ENCODE measurements around the gene HYAL1. TPM values are rescaled to one million over a fixed set of nuclear protein-coding genes. Genes with fewer than 3 reads are reported as not detected.

HYAL1 gene
- total and polyA plus RNA-seq, 3 experiments from 2014 or later = 0.13 to 0.81 TPM; not detected in 1

DNA sequence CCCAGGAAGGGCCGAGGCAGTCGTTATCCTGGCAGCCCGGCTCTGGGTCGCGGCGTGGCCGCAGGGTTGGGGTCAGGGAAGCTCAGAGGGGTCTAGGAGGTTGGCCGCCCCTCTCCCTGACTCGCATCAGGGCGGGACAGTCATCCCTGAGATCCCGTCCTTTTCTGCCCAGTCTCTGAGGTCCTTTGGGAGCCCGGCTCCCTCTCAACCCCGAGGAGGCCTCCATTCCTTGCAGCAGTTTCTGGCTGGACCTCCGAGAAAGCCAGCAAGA lies 18.7 kb upstream of the HYAL1 start:
- Histone ChIP-seq H3K36me3 (ENCODE audit: insufficient read depth, low read length) (peaks cover 4% of the 10 kb centered on the region), H3K9me3 (ENCODE audit: low read length) (no peaks in the 10 kb centered on the region), H3K27ac (ENCODE audit: low read depth, low read length) (peak overlapping the region; percentile 88), H3K4me3 (ENCODE audit: low read length) (peak overlapping the region; percentile 91), H3K4me1 (ENCODE audit: insufficient read depth, low read length) (peaks cover 28% of the 10 kb centered on the region), H3K27me3 (ENCODE audit: insufficient read depth, low read length, poor library complexity, severe bottlenecking) (no peaks in the 10 kb centered on the region)
- H3K9me3 Mint-ChIP-seq = no peaks in the 10 kb centered on the region
- H3K4me3 Mint-ChIP-seq = peak overlapping the region in 6 of 7 donors; percentile 80 to 93 (median 86)
- H3K4me1 Mint-ChIP-seq = peaks cover 35 to 59% (median 44%) of the 10 kb centered on the region in 3 donors
- no peak for DNase-seq
- CTCF ChIA-PET = interaction anchor here (1.4 to 2.0 kb wide), 6 partner anchors 10 to 28 kb away, joined by 3 to 9 read pairs (median 5); partner anchors contain the start of genes CYB561D2, HYAL3, NAA80 and NPRL2
- peaks cover 0 to 21% (median 0%) of the 10 kb centered on the region in 3 donors for H3K36me3 Mint-ChIP-seq
- H3K27ac Mint-ChIP-seq = peak overlapping the region in 1 of 8 donors; percentile 23
- H3K27me3 Mint-ChIP-seq = peaks cover 0 to 1% of the 10 kb centered on the region in 2 donors
- POLR2A ChIA-PET = interaction anchor here (1.4 to 2.3 kb wide), 3 partner anchors 15 to 29 kb away, joined by 4 to 9 read pairs (median 4); partner anchors contain the start of genes CYB561D2, HYAL3, NAA80 and NPRL2

- Mint-ChIP-seq H3K27me3 (peaks cover 0 to 3% of the 10 kb centered on the region in 2 donors), H3K27ac (peak overlapping the region in 7 of 8 donors; percentile 78 to 98 (median 91)), H3K4me3 (peak overlapping the region; percentile 80 to 93 (median 87)), H3K36me3 (peaks cover 0 to 19% (median 0%) of the 10 kb centered on the region in 3 donors), H3K9me3 (no peaks in the 10 kb centered on the region), H3K4me1 (peaks cover 36 to 60% (median 44%) of the 10 kb centered on the region in 3 donors)
- CTCF ChIA-PET = interaction anchor here (1.4 to 2.0 kb wide), 6 partner anchors 11 to 29 kb away, joined by 3 to 9 read pairs (median 5); partner anchors contain the start of genes CYB561D2, HYAL3, NAA80 and NPRL2
- no peaks in the 10 kb centered on the region for H3K27me3 ChIP-seq (ENCODE audit: insufficient read depth, low read length, poor library complexity, severe bottlenecking)
- peaks cover 4% of the 10 kb centered on the region for H3K36me3 ChIP-seq (ENCODE audit: insufficient read depth, low read length)
- peaks cover 29% of the 10 kb centered on the region for H3K4me1 ChIP-seq (ENCODE audit: insufficient read depth, low read length)
- H3K4me3 ChIP-seq (ENCODE audit: low read length) = peak overlapping the region; percentile 91
- DNase-seq = peak; percentile 70 to 84 (median 76)
- no peaks in the 10 kb centered on the region for H3K9me3 ChIP-seq (ENCODE audit: low read length)
- H3K27ac ChIP-seq (ENCODE audit: low read depth, low read length) = peak overlapping the region; percentile 88
- POLR2A ChIA-PET = interaction anchor here (0.5 to 2.3 kb wide), 4 partner anchors 15 to 76 kb away, joined by 4 to 9 read pairs (median 4); partner anchors contain the start of genes CYB561D2, HYAL3, NAA80 and NPRL2
Observed at GRCh38 chr3:50321336-50322114, 18.2 kb upstream of the HYAL1 start.

DNA sequence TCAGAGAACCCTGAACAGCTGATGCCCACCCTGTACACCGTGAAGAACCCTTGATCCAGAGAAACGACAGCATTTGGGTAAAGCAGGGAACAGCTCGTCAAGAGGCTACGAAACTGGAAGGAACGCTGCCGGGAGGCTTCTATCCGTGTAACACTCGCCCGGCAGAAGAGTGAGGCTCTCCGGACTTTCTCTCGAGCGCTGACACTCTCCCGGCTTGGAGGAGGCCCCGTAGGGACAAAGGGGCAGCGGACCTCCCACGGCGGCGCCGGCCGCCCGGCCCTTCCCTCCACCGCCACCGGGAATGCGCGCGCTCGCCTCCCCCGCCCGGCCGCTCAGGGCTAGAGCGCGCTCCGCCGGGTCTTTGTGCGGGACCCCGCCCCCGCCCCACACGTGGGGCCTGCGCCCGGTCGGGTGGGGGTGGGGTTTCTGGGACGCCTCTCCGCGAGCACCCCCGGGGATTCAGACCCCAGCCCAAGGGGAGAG lies 17.5 kb upstream of the HYAL1 start:
- peak overlapping the region; percentile 88 for H3K27ac ChIP-seq (ENCODE audit: low read depth, low read length)
- H3K9me3 ChIP-seq (ENCODE audit: low read length) = no peaks in the 10 kb centered on the region
- H3K27me3 ChIP-seq (ENCODE audit: insufficient read depth, low read length, poor library complexity, severe bottlenecking) = no peaks in the 10 kb centered on the region
- H3K36me3 ChIP-seq (ENCODE audit: insufficient read depth, low read length) = peaks cover 2% of the 10 kb centered on the region
- peak overlapping the region; percentile 91 for H3K4me3 ChIP-seq (ENCODE audit: low read length)
- H3K27me3 Mint-ChIP-seq = peaks cover 0 to 3% of the 10 kb centered on the region in 2 donors
- ChIA-PET POLR2A (interaction anchor here (0.5 to 2.3 kb wide), 6 partner anchors 15 to 76 kb away, joined by 3 to 12 read pairs (median 4); partner anchors contain the start of genes CYB561D2, HYAL3, NAA80 and NPRL2), CTCF (interaction anchor here (1.0 to 2.0 kb wide), 7 partner anchors 16 to 74 kb away, joined by 3 to 9 read pairs (median 4); partner anchors contain the start of genes CYB561D2, HYAL3, NAA80 and NPRL2)
- DNase-seq = peak in 4 of 5 donors; percentile 46 to 72 (median 54)
- peaks cover 35% of the 10 kb centered on the region for H3K4me1 ChIP-seq (ENCODE audit: insufficient read depth, low read length)
- H3K4me3 Mint-ChIP-seq = peak overlapping the region; percentile 85 to 94 (median 92)
- peak overlapping the region; percentile 73 to 93 (median 87) for H3K27ac Mint-ChIP-seq
- H3K4me1 Mint-ChIP-seq = peaks cover 37 to 62% (median 48%) of the 10 kb centered on the region in 3 donors
- peaks cover 0 to 14% (median 2%) of the 10 kb centered on the region in 3 donors for H3K36me3 Mint-ChIP-seq
- H3K9me3 Mint-ChIP-seq = no peaks in the 10 kb centered on the region

DNA sequence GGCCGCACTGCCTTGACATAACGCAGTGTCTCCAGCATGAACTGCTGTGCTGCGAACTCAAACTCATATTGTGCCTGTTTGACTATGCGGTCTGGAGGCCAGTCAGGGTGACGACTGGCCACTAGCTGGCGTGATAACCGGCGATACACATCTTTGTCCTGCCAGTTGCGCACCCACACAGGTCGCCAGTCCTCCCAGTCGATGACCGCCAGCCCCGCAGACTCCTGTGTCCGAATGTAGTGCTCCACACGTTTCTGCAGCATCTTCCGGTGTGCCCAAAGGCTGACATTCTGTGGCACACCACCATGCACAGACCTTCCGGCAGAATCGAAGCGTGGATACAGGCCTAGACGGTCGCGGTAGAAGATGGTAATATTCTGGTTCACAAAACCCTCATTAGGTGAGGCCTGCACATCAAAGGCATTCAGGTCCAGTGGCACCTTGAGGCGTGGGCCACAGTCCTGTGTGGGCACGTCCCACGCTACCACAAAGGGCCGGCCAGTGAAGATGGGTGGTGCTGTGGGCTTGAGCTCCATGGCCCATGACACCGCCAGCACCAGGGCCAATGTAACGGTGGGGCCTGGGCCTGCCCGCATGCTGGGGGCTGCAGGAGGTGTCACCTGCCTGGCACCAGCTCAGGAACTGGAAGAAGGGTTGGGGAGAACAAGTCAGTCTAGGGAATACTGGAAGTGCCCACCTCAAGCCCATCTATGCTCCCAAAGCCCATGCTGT lies 16.7 kb upstream of the HYAL1 start:
- no peaks in the 10 kb centered on the region for H3K9me3 ChIP-seq (ENCODE audit: low read length)
- peaks cover 0 to 3% of the 10 kb centered on the region in 2 donors for H3K27me3 Mint-ChIP-seq
- no peak for DNase-seq
- peaks cover 35% of the 10 kb centered on the region for H3K4me1 ChIP-seq (ENCODE audit: insufficient read depth, low read length)
- ChIA-PET POLR2A (interaction anchor here (0.5 to 5.2 kb wide), 4 partner anchors 14 to 34 kb away, joined by 3 to 31 read pairs (median 10); partner anchors contain the start of genes HYAL3 and NAA80), CTCF (interaction anchor here (1.0 to 2.0 kb wide), 4 partner anchors 9 to 73 kb away, joined by 3 to 8 read pairs (median 4); partner anchors contain the start of genes CYB561D2, NPRL2, RASSF1 and TUSC2)
- peak overlapping the region in 5 of 8 donors; percentile 47 to 93 (median 79) for H3K27ac Mint-ChIP-seq
- no peaks in the 10 kb centered on the region for H3K36me3 ChIP-seq (ENCODE audit: insufficient read depth, low read length)
- no peaks in the 10 kb centered on the region for H3K9me3 Mint-ChIP-seq
- peak overlapping the region; percentile 88 for H3K27ac ChIP-seq (ENCODE audit: low read depth, low read length)
- H3K4me3 ChIP-seq (ENCODE audit: low read length) = peak overlapping the region; percentile 91
- peaks cover 0 to 8% (median 2%) of the 10 kb centered on the region in 3 donors for H3K36me3 Mint-ChIP-seq
- H3K4me3 Mint-ChIP-seq = peak overlapping the region; percentile 85 to 94 (median 92)
- no peaks in the 10 kb centered on the region for H3K27me3 ChIP-seq (ENCODE audit: insufficient read depth, low read length, poor library complexity, severe bottlenecking)
- H3K4me1 Mint-ChIP-seq = peaks cover 41 to 68% (median 53%) of the 10 kb centered on the region in 3 donors

DNA sequence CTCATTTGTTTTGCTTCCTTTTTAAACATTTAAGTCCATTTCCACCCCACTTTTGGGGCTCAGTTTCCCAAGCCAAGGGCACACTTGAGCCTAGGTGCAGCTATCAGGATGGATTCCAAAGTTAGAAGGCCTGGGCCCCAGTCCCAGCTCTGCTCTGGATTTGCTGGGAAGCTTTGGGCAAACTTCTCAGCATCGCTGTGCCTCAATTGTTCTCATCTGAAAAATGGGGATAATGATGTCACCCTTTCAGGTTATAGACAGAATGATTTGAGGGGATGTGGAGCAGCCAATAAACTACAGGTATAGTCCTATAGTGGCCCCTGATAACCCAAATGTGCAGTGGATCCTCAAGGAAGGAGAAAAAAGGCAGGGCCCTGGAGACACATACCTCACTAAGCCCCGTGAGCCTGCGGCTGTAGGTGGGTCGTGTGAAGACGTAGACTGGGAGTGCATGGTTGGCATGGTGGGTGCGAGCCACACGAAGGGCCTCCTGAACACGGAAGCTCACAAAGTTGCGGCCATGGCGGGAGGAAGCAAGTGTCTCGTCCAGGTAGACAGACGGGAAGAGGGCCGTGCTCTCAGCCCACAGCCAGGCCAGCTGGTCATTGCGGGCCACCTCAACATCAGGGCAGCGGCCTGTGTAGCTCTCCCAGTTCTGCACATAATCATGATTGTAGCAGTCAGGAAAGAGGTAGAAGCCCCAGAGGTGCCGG lies 16.0 kb upstream of the HYAL1 start:
- DNase-seq = no peak
- H3K9me3 ChIP-seq (ENCODE audit: low read length) = no peaks in the 10 kb centered on the region
- peaks cover 0 to 3% of the 10 kb centered on the region in 2 donors for H3K27me3 Mint-ChIP-seq
- POLR2A ChIA-PET = interaction anchor here (1.3 to 5.2 kb wide), 2 partner anchors 20 to 27 kb away, joined by 4 to 31 read pairs; partner anchors contain the start of genes HYAL3, IFRD2 and NAA80
- CTCF ChIA-PET = interaction anchor here (1.1 to 3.1 kb wide), 3 partner anchors 9 to 21 kb away, joined by 3 to 16 read pairs (median 8); partner anchors contain the start of genes HYAL3, NAA80, RASSF1 and TUSC2
- H3K27ac ChIP-seq (ENCODE audit: low read depth, low read length) = no peak overlapping the region
- H3K4me1 Mint-ChIP-seq = peaks cover 38 to 64% (median 50%) of the 10 kb centered on the region in 3 donors
- peak overlapping the region; percentile 54 to 94 (median 92) for H3K4me3 Mint-ChIP-seq
- peaks cover 0 to 3% (median 2%) of the 10 kb centered on the region in 3 donors for H3K36me3 Mint-ChIP-seq
- peak overlapping the region in 5 of 8 donors; percentile 29 to 75 (median 56) for H3K27ac Mint-ChIP-seq
- H3K36me3 ChIP-seq (ENCODE audit: insufficient read depth, low read length) = no peaks in the 10 kb centered on the region
- H3K4me1 ChIP-seq (ENCODE audit: insufficient read depth, low read length) = peaks cover 35% of the 10 kb centered on the region
- H3K4me3 ChIP-seq (ENCODE audit: low read length) = no peak overlapping the region
- no peaks in the 10 kb centered on the region for H3K27me3 ChIP-seq (ENCODE audit: insufficient read depth, low read length, poor library complexity, severe bottlenecking)
- H3K9me3 Mint-ChIP-seq = no peaks in the 10 kb centered on the region

DNA sequence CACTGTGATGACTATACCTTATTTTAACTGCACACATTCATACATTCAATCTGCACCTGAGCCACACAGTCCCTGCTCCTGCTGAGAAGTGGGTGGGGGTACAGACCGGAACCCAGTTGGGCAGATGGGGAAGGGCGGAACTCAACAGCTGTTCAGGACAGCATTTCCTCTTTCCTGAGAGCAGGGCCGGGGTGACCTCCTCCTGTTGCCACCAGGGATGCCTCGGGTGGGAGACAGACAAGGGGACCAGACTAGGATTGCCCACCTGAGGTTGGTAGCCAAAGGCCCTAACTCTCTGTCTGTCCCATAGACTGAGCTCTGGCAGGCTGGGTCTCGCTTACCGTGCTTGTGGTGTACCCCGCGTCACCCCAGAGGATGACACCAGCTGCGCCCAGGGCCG lies 15.2 kb upstream of the HYAL1 start:
- peaks cover 0 to 2% of the 10 kb centered on the region in 2 donors for H3K27me3 Mint-ChIP-seq
- no peak for DNase-seq
- Histone ChIP-seq H3K4me1 (ENCODE audit: insufficient read depth, low read length) (peaks cover 35% of the 10 kb centered on the region), H3K9me3 (ENCODE audit: low read length) (no peaks in the 10 kb centered on the region), H3K27me3 (ENCODE audit: insufficient read depth, low read length, poor library complexity, severe bottlenecking) (no peaks in the 10 kb centered on the region), H3K36me3 (ENCODE audit: insufficient read depth, low read length) (no peaks in the 10 kb centered on the region), H3K27ac (ENCODE audit: low read depth, low read length) (no peak overlapping the region), H3K4me3 (ENCODE audit: low read length) (no peak overlapping the region)
- ChIA-PET CTCF (interaction anchor here (2.0 to 3.1 kb wide), 4 partner anchors 10 to 20 kb away, joined by 4 to 16 read pairs (median 8); partner anchors contain the start of genes HYAL3, NAA80 and TUSC2), POLR2A (interaction anchor here (1.3 to 5.2 kb wide), 2 partner anchors 20 to 26 kb away, joined by 4 to 31 read pairs; partner anchors contain the start of genes HYAL3, IFRD2 and NAA80)
- H3K27ac Mint-ChIP-seq = peak overlapping the region in 3 of 8 donors; percentile 43 to 75 (median 57)
- no peaks in the 10 kb centered on the region for H3K9me3 Mint-ChIP-seq
- H3K4me1 Mint-ChIP-seq = peaks cover 41 to 67% (median 57%) of the 10 kb centered on the region in 3 donors
- H3K4me3 Mint-ChIP-seq = peak overlapping the region in 6 of 7 donors; percentile 14 to 38 (median 31)
- H3K36me3 Mint-ChIP-seq = peaks cover 0 to 3% (median 2%) of the 10 kb centered on the region in 3 donors

Measured in CD8-positive, alpha-beta memory T cell (primary cell).